IMR-90 (cell line): ENCODE measurements around the gene CD69. TPM values are rescaled to one million over a fixed set of nuclear protein-coding genes. Genes with fewer than 3 reads are reported as not detected.

Experiments used
- ATAC-seq: fragments of 200-7000 bp; cut with Tn5 transposase; 2 replicates; pipeline ENCODE4 v1.9.1; 2020; ENCODE audit warnings: low read depth, mild to moderate bottlenecking, moderate library complexity
- BruUV-seq: library from RNA; stranded (reverse); fragments of 400-500 nt; replicated peaks from 2 replicates; lab custom pipeline; 2021; lab: Mats Ljungman, UMichigan
- CTCF ChIA-PET: fragments of 300-600 bp; formaldehyde crosslinking; extraction: SDS; loops from one replicate; lab custom pipeline; 2021; ENCODE audit warnings: antibody characterized with exemption; lab: Yijun Ruan, JAX
- POLR2A ChIA-PET: fragments of 300-600 bp; sonication (Branson Sonifier 250); formaldehyde crosslinking; loops from one replicate; lab custom pipeline; 2022; ENCODE audit warnings: antibody characterized with exemption; ENCODE audit not compliant: unreplicated experiment; lab: Charles Lee
- DNase-seq: peaks from one replicate; pipeline ENCODE4 v3.0.0; 2013
- H2AFZ ChIP-seq: replicated peaks from 2 replicates; pipeline ENCODE3; 2013; ENCODE audit warnings: low read length, mild to moderate bottlenecking; ENCODE audit not compliant: poor library complexity
- H2AK5ac ChIP-seq: 2 replicates; pipeline ENCODE4 v1.6.1; 2013; ENCODE audit warnings: low read depth, low read length, inconsistent platforms
- H2AK9ac ChIP-seq: replicated peaks from 2 replicates; pipeline ENCODE3; 2013; ENCODE audit warnings: mild to moderate bottlenecking, low read depth, low read length, moderate library complexity; ENCODE audit not compliant: poor library complexity
- H2BK120ac ChIP-seq: 2 replicates; pipeline ENCODE4 v1.6.1; 2013; ENCODE audit warnings: low read depth, low read length, inconsistent platforms
- H2BK15ac ChIP-seq: 3 replicates; pipeline ENCODE4 v1.6.1; 2013; ENCODE audit warnings: low read depth, low read length, inconsistent platforms
- H2BK20ac ChIP-seq: 2 replicates; pipeline ENCODE4 v1.6.1; 2013; ENCODE audit warnings: low read depth, mild to moderate bottlenecking, inconsistent platforms, low read length, moderate library complexity
- H2BK5ac ChIP-seq: 2 replicates; pipeline ENCODE4 v1.6.1; 2013; ENCODE audit warnings: mild to moderate bottlenecking, low read depth, low read length, inconsistent platforms; ENCODE audit not compliant: poor library complexity, severe bottlenecking
- H3K14ac ChIP-seq: replicated peaks from 2 replicates; pipeline ENCODE4 v1.6.1; 2013; ENCODE audit warnings: low read depth, low read length, inconsistent platforms
- H3K18ac ChIP-seq: 2 replicates; pipeline ENCODE4 v1.6.1; 2013; ENCODE audit warnings: low read depth, low read length, control low read depth
- H3K23ac ChIP-seq: 2 replicates; pipeline ENCODE4 v1.6.1; 2013; ENCODE audit warnings: low read depth, low read length, inconsistent platforms
- H3K27ac ChIP-seq: 2 replicates; pipeline ENCODE4 v1.5.1; 2013; ENCODE audit warnings: mild to moderate bottlenecking, control low read depth, low read length; ENCODE audit not compliant: insufficient read depth
- H3K27me3 ChIP-seq: 2 replicates; pipeline ENCODE4 v1.6.1; 2013; ENCODE audit warnings: low read length; ENCODE audit not compliant: control insufficient read depth, insufficient read depth
- H3K36me3 ChIP-seq: 2 replicates; pipeline ENCODE4 v1.6.1; 2013; ENCODE audit warnings: low read length, mixed read lengths; ENCODE audit not compliant: control insufficient read depth, insufficient read depth
- H3K4ac ChIP-seq: 2 replicates; pipeline ENCODE4 v1.6.1; 2013; ENCODE audit warnings: low read depth, low read length, inconsistent platforms
- H3K4me1 ChIP-seq: 2 replicates; pipeline ENCODE4 v1.6.1; 2013; ENCODE audit warnings: low read length, mixed read lengths; ENCODE audit not compliant: control insufficient read depth, insufficient read depth
- H3K4me2 ChIP-seq: 2 replicates; pipeline ENCODE4 v1.6.1; 2013; ENCODE audit warnings: low read depth, mild to moderate bottlenecking, control low read depth, low read length, moderate library complexity
- H3K4me3 ChIP-seq: 2 replicates; pipeline ENCODE4 v1.5.1; 2013; ENCODE audit warnings: low read depth, mild to moderate bottlenecking, control low read depth, low read length, moderate library complexity; ENCODE audit not compliant: insufficient read depth
- H3K56ac ChIP-seq: 2 replicates; pipeline ENCODE4 v1.6.1; 2013; ENCODE audit warnings: low read length, inconsistent platforms; ENCODE audit not compliant: insufficient read depth; ENCODE audit errors: extremely low read depth
- H3K79me1 ChIP-seq, 2 experiments: 2 replicates each; pipeline ENCODE4 v1.6.1; 2013; ENCODE audit warnings: low read length in 2 of 2, inconsistent platforms in 1 of 2, low read depth in 1 of 2
- H3K9ac ChIP-seq: 2 replicates; pipeline ENCODE4 v1.6.1; 2013; ENCODE audit warnings: low read depth, low read length, control low read depth
- H3K9me1 ChIP-seq: 2 replicates; pipeline ENCODE4 v1.6.1; 2013; ENCODE audit warnings: low read length, inconsistent platforms; ENCODE audit not compliant: insufficient read depth
- H3K9me3 ChIP-seq: 2 replicates; pipeline ENCODE4 v1.6.1; 2013; ENCODE audit warnings: low read length; ENCODE audit not compliant: control insufficient read depth, insufficient read depth
- H4K20me1 ChIP-seq: 2 replicates; pipeline ENCODE4 v1.6.1; 2013; ENCODE audit warnings: low read length, inconsistent platforms; ENCODE audit not compliant: insufficient read depth
- H4K5ac ChIP-seq: 2 replicates; pipeline ENCODE4 v1.6.1; 2013; ENCODE audit warnings: mild to moderate bottlenecking, low read depth, low read length, control low read depth
- H4K8ac ChIP-seq, 2 experiments: 2 replicates each; pipeline ENCODE4 v1.6.1; 2013; ENCODE audit warnings: low read depth in 2 of 2, low read length in 2 of 2, control low read depth in 1 of 2, inconsistent platforms in 1 of 2
- H4K91ac ChIP-seq: 2 replicates; pipeline ENCODE4 v1.6.1; 2013; ENCODE audit warnings: low read depth, low read length, inconsistent platforms; ENCODE audit not compliant: insufficient read depth
- CEBPB ChIP-seq: IDR thresholded peaks from 2 replicates; pipeline ENCODE4 v1.6.1; 2012; ENCODE audit warnings: low read depth, low read length, improper control_type of control experiment
- CHD1 ChIP-seq: IDR thresholded peaks from 2 replicates; pipeline ENCODE4 v1.6.1; 2012; ENCODE audit warnings: low read depth, low read length, improper control_type of control experiment
- CTCF ChIP-seq: conservative IDR thresholded peaks from 2 replicates; pipeline ENCODE4 v1.5.1; 2012; ENCODE audit warnings: mild to moderate bottlenecking, low read depth, low read length, improper control_type of control experiment
- FOS ChIP-seq: fragments of 150-350 bp; IDR thresholded peaks from 2 replicates; pipeline ENCODE4 v1.6.1; 2016; ENCODE audit warnings: low read depth, low read length
- MAZ ChIP-seq: IDR thresholded peaks from 2 replicates; pipeline ENCODE4 v1.6.1; 2012; ENCODE audit warnings: low read depth, mild to moderate bottlenecking, low read length, improper control_type of control experiment, moderate library complexity, borderline replicate concordance
- MXI1 ChIP-seq: IDR thresholded peaks from 2 replicates; pipeline ENCODE4 v1.6.1; 2012; ENCODE audit warnings: low read depth, mild to moderate bottlenecking, low read length, moderate library complexity, borderline replicate concordance
- NFE2L2 ChIP-seq: fragments of 150-350 bp; IDR thresholded peaks from 2 replicates; pipeline ENCODE4 v1.6.1; 2016; ENCODE audit warnings: low read depth, mild to moderate bottlenecking, low read length
- POLR2A ChIP-seq: IDR thresholded peaks from 2 replicates; pipeline ENCODE4 v1.6.1; 2012; ENCODE audit warnings: mild to moderate bottlenecking, low read depth, low read length
- RAD21 ChIP-seq: IDR thresholded peaks from 2 replicates; pipeline ENCODE4 v1.6.1; 2012; ENCODE audit warnings: low read length, improper control_type of control experiment
- RCOR1 ChIP-seq: IDR thresholded peaks from 2 replicates; pipeline ENCODE4 v1.6.1; 2012; ENCODE audit warnings: mild to moderate bottlenecking, low read length, improper control_type of control experiment; ENCODE audit not compliant: insufficient replicate concordance
- RFX5 ChIP-seq: IDR thresholded peaks from 2 replicates; pipeline ENCODE4 v1.8.0; 2012; ENCODE audit warnings: low read depth, mild to moderate bottlenecking, low read length, moderate library complexity
- USF2 ChIP-seq: fragments of 150-350 bp; IDR thresholded peaks from 2 replicates; pipeline ENCODE4 v1.6.1; 2017; ENCODE audit warnings: mild to moderate bottlenecking, antibody characterized with exemption, low read length, low read depth
- WGBS, 2 experiments: methylation state at CpG; one replicate each; pipeline versions ENCODE4 v1.1.5 to v1.1.7; 2013; ENCODE audit warnings: missing lambda C conversion rate in 2 of 2; ENCODE audit not compliant: insufficient read length in 1 of 2; ENCODE audit errors: extremely low coverage in 2 of 2; 5-methylcytosine and 5-hydroxymethylcytosine counted together
- dilution Hi-C: fragments of 300-500 bp; cut with HindIII; formaldehyde crosslinking; loops from one replicate; pipeline ENCODE4 v1.14.3; 2018; ENCODE audit warnings: low sequenced_read_pairs; ENCODE audit not compliant: unreplicated experiment
- in situ Hi-C: fragments of 300-500 bp; cut with MboI; formaldehyde crosslinking; loops from 3 replicates; pipeline ENCODE4 v1.14.3; 2019; ENCODE audit warnings: low sequenced_read_pairs, inconsistent platforms, mixed read lengths
- intact Hi-C: fragments of 100-400 bp; cut with micrococcal nuclease; formaldehyde crosslinking; loops from 2 replicates; pipeline ENCODE4 v1.10.0; 2022
- polyA plus RNA-seq, 3 experiments: library from polyadenylated mRNA; depleted of rRNA; stranded (reverse); fragments of >200 nt; gene quantifications; 2 replicates each; pipeline ENCODE4 v1.2.3, GENCODE V29; 2012; ENCODE audit warnings: low replicate concordance in 1 of 3
- total RNA-seq: library from RNA; depleted of rRNA; stranded (reverse); fragments of >200 nt; gene quantifications from 2 replicates; pipeline ENCODE4 v1.2.3, GENCODE V29; 2012

Gene CD69
- total and polyA plus RNA-seq, 2 of the 4 experiments (the other 2 are of a cell fraction) = not detected

- Histone ChIP-seq H3K27ac (no peak overlapping the region), H3K18ac (no peak overlapping the region), H2AK5ac (no peak overlapping the region), H2AK9ac (no peak overlapping the region), H4K5ac (no peak overlapping the region), H4K8ac (no peak overlapping the region), H4K91ac (no peak overlapping the region), H3K14ac (no peak overlapping the region), H3K56ac (no peak overlapping the region), H3K4me2 (no peak overlapping the region), H3K9me1 (no peaks in the 10 kb centered on the region), H2AFZ (no peak overlapping the region), H3K9ac (no peak overlapping the region), H2BK120ac (no peak overlapping the region), H3K36me3 (no peaks in the 10 kb centered on the region), H3K4me1 (no peaks in the 10 kb centered on the region), H3K9me3 (no peaks in the 10 kb centered on the region), H3K4ac (no peak overlapping the region), H4K20me1 (no peaks in the 10 kb centered on the region), H3K23ac (no peak overlapping the region), H2BK15ac (no peak overlapping the region), H3K4me3 (no peak overlapping the region), H2BK5ac (no peak overlapping the region), H3K27me3 (no peaks in the 10 kb centered on the region), H3K79me1 (no peaks in the 10 kb centered on the region), H2BK20ac (no peak overlapping the region)
- 40% methylated on average over 1 of the region's 2 CpGs; no CpG with 5 or more reads in 1 of the 2 experiments for WGBS, 2 experiments
- BruUV-seq = no TSS peak
- dilution Hi-C loops (no loop called here), in situ Hi-C loops (no loop called here), intact Hi-C loops (no loop called here)
- CTCF ChIA-PET = no interaction called here
- no peak for ATAC-seq
- no peak for DNase-seq
- POLR2A ChIA-PET = interaction anchor here (0.6 kb wide), 1 partner anchor 432 kb away, joined by 4 read pairs; no protein-coding TSS in a partner anchor
- TF ChIP-seq RFX5 = no peak
- no peak for TF ChIP-seq CEBPB
- TF ChIP-seq CHD1 = no peak
- TF ChIP-seq MXI1 = no peak
- no peak for TF ChIP-seq USF2
- no peak for TF ChIP-seq RCOR1
- TF ChIP-seq CTCF = no peak
- TF ChIP-seq POLR2A = no peak
- TF ChIP-seq FOS = no peak
- no peak for TF ChIP-seq MAZ
- TF ChIP-seq RAD21 = no peak
- no peak for TF ChIP-seq NFE2L2
These were observed 20.7 kb upstream of the CD69 start for GRCh38 chr12:9781360-9781759.
